SK-N-SH (cell line): ENCODE measurements around the gene TBX2.

Source experiments
- EP300 ChIP-seq, 2 experiments: IDR thresholded peaks; 2 replicates each; pipeline versions ENCODE4 v1.4.0 to v1.6.1; 2012; ENCODE audit warnings: borderline replicate concordance in 1 of 2, low read depth in 1 of 2, low read length in 1 of 2
- FOSL2 ChIP-seq: IDR thresholded peaks from 2 replicates; pipeline ENCODE4 v1.4.0; 2012; ENCODE audit warnings: low read depth, mild to moderate bottlenecking, moderate library complexity, borderline replicate concordance
- FOXJ3 ChIP-seq: sonication (generic); formaldehyde crosslinking; IDR thresholded peaks from 2 replicates; pipeline ENCODE4 v1.5.1; 2020; ENCODE audit warnings: mild to moderate bottlenecking, missing genetic modification reagents
- NRF1 ChIP-seq: IDR thresholded peaks from 2 replicates; pipeline ENCODE4 v1.6.1; 2012; ENCODE audit warnings: low read depth, mild to moderate bottlenecking, low read length
- POLR2AphosphoS5 ChIP-seq: IDR thresholded peaks from 2 replicates; pipeline ENCODE4 v1.6.1; 2012; ENCODE audit warnings: low read depth, low read length
- RAD21 ChIP-seq: IDR thresholded peaks from 2 replicates; pipeline ENCODE4 v1.6.1; 2012; ENCODE audit warnings: mild to moderate bottlenecking, low read length
- REST ChIP-seq: IDR thresholded peaks from 2 replicates; pipeline ENCODE4 v1.6.1; 2012; ENCODE audit warnings: mild to moderate bottlenecking, low read depth, low read length, moderate library complexity
- RFX5 ChIP-seq: IDR thresholded peaks from 2 replicates; pipeline ENCODE4 v1.6.1; 2012; ENCODE audit warnings: mild to moderate bottlenecking, improper control_type of control experiment, low read length
- SIN3A ChIP-seq: IDR thresholded peaks from 2 replicates; pipeline ENCODE4 v1.6.1; 2012; ENCODE audit warnings: low read depth, mild to moderate bottlenecking, low read length, moderate library complexity, borderline replicate concordance
- TEAD4 ChIP-seq: IDR thresholded peaks from 2 replicates; pipeline ENCODE4 v1.4.0; 2012; ENCODE audit warnings: mild to moderate bottlenecking, borderline replicate concordance; ENCODE audit not compliant: insufficient read depth
- TF ChIP-seq, protein P1 (sequence below): fragments of 200-600 bp; sonication (generic); IDR thresholded peaks from 2 replicates; pipeline ENCODE4 v1.6.1; 2017; ENCODE audit warnings: antibody characterized with exemption, mild to moderate bottlenecking, moderate library complexity
- TF ChIP-seq, protein P2 (sequence below): IDR thresholded peaks from 2 replicates; pipeline ENCODE4 v1.4.0; 2012; ENCODE audit warnings: low read depth
- TF ChIP-seq, protein P3 (sequence below): IDR thresholded peaks from 2 replicates; pipeline ENCODE4 v1.4.0; 2012; ENCODE audit warnings: low read depth, borderline replicate concordance
- TF ChIP-seq, protein P4 (sequence below): fragments of 150-350 bp; IDR thresholded peaks from 2 replicates; pipeline ENCODE4 v1.6.1; 2017; ENCODE audit warnings: antibody characterized with exemption, low read length, low read depth, borderline replicate concordance

DNA sequence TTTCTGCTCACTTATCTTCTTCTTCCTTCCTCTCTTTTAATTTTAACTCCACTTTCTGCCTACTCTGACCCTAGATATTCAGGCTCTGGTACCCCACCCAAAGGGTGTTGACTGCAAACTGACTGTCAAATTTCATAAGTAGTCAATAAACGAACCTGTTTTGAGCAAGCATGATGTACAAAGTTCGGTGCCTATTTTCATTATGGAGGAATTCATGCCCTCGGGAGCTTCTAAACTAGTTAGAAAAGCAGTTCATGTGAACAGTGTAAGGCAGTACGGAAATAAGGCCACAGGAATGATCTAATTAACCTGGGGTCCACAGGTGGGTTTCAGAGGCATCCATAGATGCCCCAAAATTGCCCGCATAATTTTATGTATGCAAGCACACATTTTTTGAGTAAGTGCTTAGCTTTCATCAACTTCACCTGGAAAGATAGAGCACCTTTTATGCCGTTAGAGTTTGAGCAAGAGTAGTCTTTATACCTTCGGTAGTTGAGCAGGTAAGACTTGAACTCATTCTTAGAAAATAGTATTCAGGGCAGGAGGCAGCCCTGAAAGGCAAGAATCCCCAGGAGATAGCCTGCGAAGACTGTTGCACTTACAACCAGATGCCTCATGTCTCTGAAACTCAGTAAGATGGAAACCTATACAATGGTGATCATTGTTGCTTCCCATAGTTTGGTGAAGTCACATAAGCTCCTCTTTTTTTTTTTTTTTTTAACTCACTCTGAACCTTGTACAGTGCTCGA is 36.6 kb upstream of the TBX2 start:
- TF ChIP-seq, protein P1, sequence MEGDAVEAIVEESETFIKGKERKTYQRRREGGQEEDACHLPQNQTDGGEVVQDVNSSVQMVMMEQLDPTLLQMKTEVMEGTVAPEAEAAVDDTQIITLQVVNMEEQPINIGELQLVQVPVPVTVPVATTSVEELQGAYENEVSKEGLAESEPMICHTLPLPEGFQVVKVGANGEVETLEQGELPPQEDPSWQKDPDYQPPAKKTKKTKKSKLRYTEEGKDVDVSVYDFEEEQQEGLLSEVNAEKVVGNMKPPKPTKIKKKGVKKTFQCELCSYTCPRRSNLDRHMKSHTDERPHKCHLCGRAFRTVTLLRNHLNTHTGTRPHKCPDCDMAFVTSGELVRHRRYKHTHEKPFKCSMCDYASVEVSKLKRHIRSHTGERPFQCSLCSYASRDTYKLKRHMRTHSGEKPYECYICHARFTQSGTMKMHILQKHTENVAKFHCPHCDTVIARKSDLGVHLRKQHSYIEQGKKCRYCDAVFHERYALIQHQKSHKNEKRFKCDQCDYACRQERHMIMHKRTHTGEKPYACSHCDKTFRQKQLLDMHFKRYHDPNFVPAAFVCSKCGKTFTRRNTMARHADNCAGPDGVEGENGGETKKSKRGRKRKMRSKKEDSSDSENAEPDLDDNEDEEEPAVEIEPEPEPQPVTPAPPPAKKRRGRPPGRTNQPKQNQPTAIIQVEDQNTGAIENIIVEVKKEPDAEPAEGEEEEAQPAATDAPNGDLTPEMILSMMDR, result no peak
- TF ChIP-seq, protein P2, sequence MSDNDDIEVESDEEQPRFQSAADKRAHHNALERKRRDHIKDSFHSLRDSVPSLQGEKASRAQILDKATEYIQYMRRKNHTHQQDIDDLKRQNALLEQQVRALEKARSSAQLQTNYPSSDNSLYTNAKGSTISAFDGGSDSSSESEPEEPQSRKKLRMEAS, result no peak
- no peak for TF ChIP-seq RFX5
- no peak for TF ChIP-seq RAD21
- TF ChIP-seq, protein P3, sequence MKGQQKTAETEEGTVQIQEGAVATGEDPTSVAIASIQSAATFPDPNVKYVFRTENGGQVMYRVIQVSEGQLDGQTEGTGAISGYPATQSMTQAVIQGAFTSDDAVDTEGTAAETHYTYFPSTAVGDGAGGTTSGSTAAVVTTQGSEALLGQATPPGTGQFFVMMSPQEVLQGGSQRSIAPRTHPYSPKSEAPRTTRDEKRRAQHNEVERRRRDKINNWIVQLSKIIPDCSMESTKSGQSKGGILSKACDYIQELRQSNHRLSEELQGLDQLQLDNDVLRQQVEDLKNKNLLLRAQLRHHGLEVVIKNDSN, result no peak
- TF ChIP-seq EP300 (IDR thresholded peaks at IDR 0.05; ENCODE audit: borderline replicate concordance in 1 of 2, low read depth in 1 of 2, low read length in 1 of 2), result no peak
- TF ChIP-seq, protein P4, sequence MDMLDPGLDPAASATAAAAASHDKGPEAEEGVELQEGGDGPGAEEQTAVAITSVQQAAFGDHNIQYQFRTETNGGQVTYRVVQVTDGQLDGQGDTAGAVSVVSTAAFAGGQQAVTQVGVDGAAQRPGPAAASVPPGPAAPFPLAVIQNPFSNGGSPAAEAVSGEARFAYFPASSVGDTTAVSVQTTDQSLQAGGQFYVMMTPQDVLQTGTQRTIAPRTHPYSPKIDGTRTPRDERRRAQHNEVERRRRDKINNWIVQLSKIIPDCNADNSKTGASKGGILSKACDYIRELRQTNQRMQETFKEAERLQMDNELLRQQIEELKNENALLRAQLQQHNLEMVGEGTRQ, result no peak
- no peak for TF ChIP-seq TEAD4
- TF ChIP-seq POLR2AphosphoS5, result no peak
- no peak for TF ChIP-seq REST
- TF ChIP-seq NRF1, result no peak
- no peak for TF ChIP-seq FOSL2
- no peak for TF ChIP-seq FOXJ3 (CRISPR knock-in tag)
- no peak for TF ChIP-seq SIN3A
